Aorta (tissue), 5 donors: ENCODE data around the gene THSD7A. TPM values are rescaled to one million over a fixed set of nuclear protein-coding genes. Genes with fewer than 3 reads are reported as not detected.

Experiments
- ATAC-seq: fragments of 200-7000 bp; cut with Tn5 transposase; one replicate; pipeline ENCODE4 v1.9.1; 2022; ENCODE audit warnings: moderate library complexity; ENCODE audit not compliant: low FRiP score
- DNase-seq, 2 donors: peaks; one replicate each; pipeline ENCODE4 v3.0.0-alpha.2; 2020
- H3K27ac ChIP-seq, 2 donors: one replicate each; pipeline ENCODE4 v1.5.1; 2013; ENCODE audit warnings: low read length in 2 of 2, mild to moderate bottlenecking in 2 of 2, moderate library complexity in 2 of 2, control low read depth in 1 of 2, inconsistent platforms in 1 of 2, low read depth in 1 of 2
- H3K27me3 ChIP-seq, 2 donors: one replicate each; pipeline ENCODE4 v1.6.1; 2013; ENCODE audit warnings: control low read depth in 1 of 2, low read length in 1 of 2, mild to moderate bottlenecking in 1 of 2, moderate library complexity in 1 of 2; ENCODE audit not compliant: insufficient read depth in 2 of 2, control insufficient read depth in 1 of 2
- H3K36me3 ChIP-seq, 2 donors: one replicate each; pipeline ENCODE4 v1.6.1; 2013; ENCODE audit warnings: control low read depth in 1 of 2, low read length in 1 of 2, mild to moderate bottlenecking in 1 of 2; ENCODE audit not compliant: insufficient read depth in 2 of 2, control insufficient read depth in 1 of 2
- H3K4me1 ChIP-seq, 2 donors: one replicate each; pipeline ENCODE4 v1.6.1; 2013; ENCODE audit warnings: low read length in 2 of 2, control low read depth in 1 of 2, mild to moderate bottlenecking in 1 of 2, moderate library complexity in 1 of 2; ENCODE audit not compliant: insufficient read depth in 2 of 2, control insufficient read depth in 1 of 2
- H3K4me3 ChIP-seq, 2 donors: one replicate each; pipeline ENCODE4 v1.5.1; 2013; ENCODE audit warnings: low read length in 2 of 2, control low read depth in 1 of 2, mild to moderate bottlenecking in 1 of 2
- H3K9me3 ChIP-seq: one replicate; pipeline ENCODE4 v1.6.1; 2013; ENCODE audit warnings: mild to moderate bottlenecking, low read length; ENCODE audit not compliant: control insufficient read depth
- WGBS, 2 donors: extraction: QIAGEN DNeasy Blood & Tissue Kit; methylation state at CpG; one replicate each; pipeline ENCODE4 v1.1.7; 2013; 5-methylcytosine and 5-hydroxymethylcytosine counted together
- intact Hi-C, 2 donors: fragments of 100-400 bp; cut with DNase I; formaldehyde crosslinking; loops; one replicate each; pipeline versions ENCODE4 v1.14.2 to v1.15.0; 2022
- polyA plus RNA-seq, 2 donors: library from polyadenylated mRNA; stranded (reverse); fragments of 200-250 nt; gene quantifications; one replicate each; pipeline ENCODE4 v1.2.3, GENCODE V29; 2013
- total RNA-seq, 2 donors: library from RNA; stranded (reverse); fragmentation: NEBNext Ultra II Directional; extraction: Animal tissue kit (Norgen Biotek cat#: 25700); gene quantifications; one replicate each; pipeline ENCODE4 v1.2.1, GENCODE V29; 2021
- donor health status: healthy with polysubstance abuse.
- donor health status: Bipolar disorder and iron deficiency.
- donor health status: DM: no; HTN: no; CAD: no.
- donor health status: DM: no; HTN: no; CAD: no.
- donor health status: DM: yes; HTN: yes; CAD: no.

Gene THSD7A
- total and polyA plus RNA-seq, 4 donors: 0.03 to 20.0 (median 12.1) TPM; not detected in 1

GRCh38 chr7:11570922-11571550, 261.0 kb downstream of the THSD7A start:
- intact Hi-C loops: no loop called here
- no peaks in the 10 kb centered on the region for H3K27me3 ChIP-seq
- H3K9me3 ChIP-seq: no peaks in the 10 kb centered on the region
- 86 to 91% methylated on average over 2 of the region's 2 CpGs for WGBS, 2 donors
- DNase-seq (no peak), ATAC-seq (no peak)
- no peaks in the 10 kb centered on the region for H3K36me3 ChIP-seq
- H3K4me1 ChIP-seq: no peaks in the 10 kb centered on the region
- H3K27ac ChIP-seq: no peak overlapping the region
- no peak overlapping the region for H3K4me3 ChIP-seq

GRCh38 chr7:11570205-11570604, 261.8 kb downstream of the THSD7A start:
- Histone ChIP-seq H3K36me3 (no peaks in the 10 kb centered on the region), H3K9me3 (no peaks in the 10 kb centered on the region), H3K27me3 (no peaks in the 10 kb centered on the region), H3K4me3 (no peak overlapping the region), H3K4me1 (no peaks in the 10 kb centered on the region), H3K27ac (no peak overlapping the region)
- intact Hi-C loops: no loop called here
- no peak for ATAC-seq
- no peak for DNase-seq
- WGBS, 2 donors: 14 to 29% methylated on average over 1 of the region's 1 CpG

GRCh38 chr7:11567571-11567970, 264.4 kb downstream of the THSD7A start:
- Histone ChIP-seq H3K27me3 (no peaks in the 10 kb centered on the region), H3K36me3 (no peaks in the 10 kb centered on the region), H3K4me3 (no peak overlapping the region), H3K9me3 (no peaks in the 10 kb centered on the region), H3K27ac (no peak overlapping the region), H3K4me1 (no peaks in the 10 kb centered on the region)
- DNase-seq (no peak), ATAC-seq (no peak)
- 84 to 91% methylated on average over 3 of the region's 3 CpGs for WGBS, 2 donors
- intact Hi-C loops: no loop called here

GRCh38 chr7:11557627-11558026, 274.4 kb downstream of the THSD7A start:
- DNase-seq (no peak), ATAC-seq (no peak)
- H3K27me3 ChIP-seq: no peaks in the 10 kb centered on the region
- no peak overlapping the region for H3K27ac ChIP-seq
- WGBS, 2 donors: 25 to 38% methylated on average over 2 of the region's 2 CpGs
- no peak overlapping the region for H3K4me3 ChIP-seq
- H3K36me3 ChIP-seq: no peaks in the 10 kb centered on the region
- no peaks in the 10 kb centered on the region for H3K9me3 ChIP-seq
- intact Hi-C loops: no loop called here
- no peaks in the 10 kb centered on the region for H3K4me1 ChIP-seq

GRCh38 chr7:11552676-11553296, 279.2 kb downstream of the THSD7A start:
- 75 to 82% methylated on average over 6 of the region's 6 CpGs for WGBS, 2 donors
- no peaks in the 10 kb centered on the region for H3K36me3 ChIP-seq
- ATAC-seq (no peak), DNase-seq (no peak)
- no peaks in the 10 kb centered on the region for H3K27me3 ChIP-seq
- H3K9me3 ChIP-seq: no peaks in the 10 kb centered on the region
- H3K27ac ChIP-seq: no peak overlapping the region
- H3K4me1 ChIP-seq: no peaks in the 10 kb centered on the region
- intact Hi-C loops: no loop called here
- no peak overlapping the region for H3K4me3 ChIP-seq

- intact Hi-C loops: no loop called here
- ATAC-seq (no peak), DNase-seq (no peak)
- no peaks in the 10 kb centered on the region for H3K9me3 ChIP-seq
- no peaks in the 10 kb centered on the region for H3K36me3 ChIP-seq
- no peak overlapping the region for H3K27ac ChIP-seq
- H3K4me1 ChIP-seq: no peaks in the 10 kb centered on the region
- no peak overlapping the region for H3K4me3 ChIP-seq
- H3K27me3 ChIP-seq: no peaks in the 10 kb centered on the region
These were observed 280.5 kb downstream of the THSD7A start for GRCh38 chr7:11551470-11551869.

- no peak overlapping the region for H3K4me3 ChIP-seq
- no peaks in the 10 kb centered on the region for H3K9me3 ChIP-seq
- H3K27me3 ChIP-seq: no peaks in the 10 kb centered on the region
- no peak for ATAC-seq
- intact Hi-C loops: no loop called here
- DNase-seq: no peak
- WGBS, 2 donors: 50 to 90% methylated on average over 1 of the region's 1 CpG
- no peaks in the 10 kb centered on the region for H3K4me1 ChIP-seq
- H3K27ac ChIP-seq: no peak overlapping the region
- H3K36me3 ChIP-seq: no peaks in the 10 kb centered on the region
These were observed 283.5 kb downstream of the THSD7A start for GRCh38 chr7:11548532-11548931.

- Histone ChIP-seq H3K27me3 (no peaks in the 10 kb centered on the region), H3K4me1 (no peaks in the 10 kb centered on the region), H3K36me3 (no peaks in the 10 kb centered on the region), H3K27ac (no peak overlapping the region), H3K4me3 (no peak overlapping the region), H3K9me3 (peaks cover 2% of the 10 kb centered on the region)
- ATAC-seq: no peak
- DNase-seq: no peak
- intact Hi-C loops: no loop called here
- 95 to 97% methylated on average over 8 of the region's 8 CpGs for WGBS, 2 donors
These were observed 290.7 kb downstream of the THSD7A start for GRCh38 chr7:11541330-11541729.

- no peak overlapping the region for H3K4me3 ChIP-seq
- H3K4me1 ChIP-seq: no peaks in the 10 kb centered on the region
- H3K27me3 ChIP-seq: no peaks in the 10 kb centered on the region
- DNase-seq (no peak), ATAC-seq (no peak)
- no peaks in the 10 kb centered on the region for H3K36me3 ChIP-seq
- 20 to 47% methylated on average over 3 of the region's 3 CpGs for WGBS, 2 donors
- intact Hi-C loops: no loop called here
- H3K9me3 ChIP-seq: peaks cover 2% of the 10 kb centered on the region
- no peak overlapping the region for H3K27ac ChIP-seq
These were observed 291.7 kb downstream of the THSD7A start for GRCh38 chr7:11540271-11540761.
